ENCODE measurements around the gene ERN1. TPM values are rescaled to one million over a fixed set of nuclear protein-coding genes. Genes with fewer than 3 reads are reported as not detected.

ERN1 gene
- total RNA-seq, 1 experiment from 2014 or later = 14.0 TPM

DNA sequence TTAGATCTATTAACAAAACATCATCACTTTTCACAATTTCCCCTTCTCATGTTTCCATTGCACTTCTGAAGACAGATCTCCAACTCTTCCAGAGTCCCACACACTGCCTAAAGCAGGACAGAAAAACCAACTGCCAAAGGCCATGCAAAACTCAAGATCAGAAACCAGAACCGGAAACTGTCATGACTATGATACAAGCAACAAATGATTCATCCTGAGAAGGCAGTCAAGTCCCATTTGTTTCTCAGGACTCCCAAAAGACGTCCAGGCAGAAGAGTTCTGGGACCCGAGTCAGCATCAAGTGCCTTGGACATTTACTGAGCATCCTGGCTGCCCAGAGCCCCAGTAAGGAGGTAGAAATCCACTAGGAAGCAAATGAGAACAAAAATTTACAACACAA lies 38.8 kb downstream of the ERN1 start:
- no peak for DNase-seq (ENCODE audit: extremely low read depth, low read depth)

DNA sequence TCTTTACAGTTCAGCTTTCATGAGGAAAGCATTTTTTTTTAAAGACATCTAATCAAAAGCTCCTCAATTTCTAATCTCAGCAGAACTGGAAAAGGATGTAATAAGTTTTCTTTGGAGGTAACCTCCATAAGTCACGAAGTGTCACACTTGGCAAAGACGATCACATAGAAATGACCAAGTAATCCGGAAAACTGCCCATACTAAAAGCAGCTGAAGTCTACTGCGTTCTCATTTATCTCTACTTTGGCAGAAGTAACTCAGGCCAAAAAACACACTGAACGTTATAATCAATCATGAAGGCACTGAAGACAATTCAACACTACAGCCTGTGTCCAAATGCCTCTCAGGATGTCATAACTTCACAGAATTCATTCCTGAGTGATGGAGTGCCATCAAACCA lies 39.8 kb downstream of the ERN1 start:
- no peak for DNase-seq (ENCODE audit: extremely low read depth, low read depth)

DNA sequence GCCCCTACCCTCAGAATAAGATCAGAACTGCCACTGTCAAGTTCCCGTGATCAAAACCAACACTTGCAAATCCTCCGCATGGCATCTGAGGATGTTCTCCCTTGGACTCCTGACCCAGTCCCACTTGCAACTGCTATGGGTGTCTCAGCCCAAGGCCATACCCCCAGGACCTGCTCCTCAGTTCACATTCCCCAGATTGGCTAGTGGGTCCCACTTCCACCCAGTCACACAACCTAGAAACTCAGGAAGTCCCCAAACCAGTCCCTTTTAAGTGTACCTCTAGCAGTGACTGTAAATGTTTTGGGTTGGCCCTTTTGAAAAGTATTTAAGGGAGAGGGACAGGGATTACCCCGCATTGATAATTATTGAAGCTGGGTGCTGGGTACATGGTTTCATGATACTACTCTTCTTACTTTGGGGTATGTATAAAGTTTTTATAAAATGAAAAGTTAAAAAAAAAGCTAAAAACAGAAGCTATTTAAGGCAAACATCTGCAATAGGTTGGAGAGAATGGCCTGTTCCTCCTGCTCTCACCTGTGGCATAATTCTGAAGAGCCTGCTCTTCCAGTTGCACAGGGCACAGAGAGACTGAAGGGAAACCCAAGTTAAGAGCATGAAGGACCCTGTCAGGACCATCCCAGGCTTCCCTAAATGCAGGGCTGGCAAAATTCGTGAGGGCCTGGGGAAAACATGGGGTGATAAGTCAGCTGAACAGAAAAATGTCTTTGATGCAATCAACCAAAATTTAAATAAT lies 42.5 kb downstream of the ERN1 start:
- no peak for DNase-seq (ENCODE audit: extremely low read depth, low read depth)

DNA sequence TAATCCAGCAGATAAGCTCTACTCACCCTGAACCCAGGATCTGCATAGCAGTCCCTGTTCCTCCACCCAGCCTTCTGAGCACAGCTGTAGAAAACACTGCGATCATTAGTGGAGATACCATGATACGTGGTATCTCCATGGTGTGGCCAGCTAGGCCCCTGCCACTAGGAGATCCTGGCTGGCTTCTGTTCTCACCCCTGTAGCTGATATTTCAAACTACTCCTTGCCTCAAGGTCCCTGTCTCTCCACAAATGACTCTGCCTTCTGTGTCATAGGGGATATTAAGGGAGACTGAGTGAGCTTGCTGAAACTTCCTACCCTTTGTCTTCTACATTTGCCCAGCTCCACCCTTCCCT lies 44.3 kb downstream of the ERN1 start:
- no peak for DNase-seq (ENCODE audit: extremely low read depth, low read depth)

DNA sequence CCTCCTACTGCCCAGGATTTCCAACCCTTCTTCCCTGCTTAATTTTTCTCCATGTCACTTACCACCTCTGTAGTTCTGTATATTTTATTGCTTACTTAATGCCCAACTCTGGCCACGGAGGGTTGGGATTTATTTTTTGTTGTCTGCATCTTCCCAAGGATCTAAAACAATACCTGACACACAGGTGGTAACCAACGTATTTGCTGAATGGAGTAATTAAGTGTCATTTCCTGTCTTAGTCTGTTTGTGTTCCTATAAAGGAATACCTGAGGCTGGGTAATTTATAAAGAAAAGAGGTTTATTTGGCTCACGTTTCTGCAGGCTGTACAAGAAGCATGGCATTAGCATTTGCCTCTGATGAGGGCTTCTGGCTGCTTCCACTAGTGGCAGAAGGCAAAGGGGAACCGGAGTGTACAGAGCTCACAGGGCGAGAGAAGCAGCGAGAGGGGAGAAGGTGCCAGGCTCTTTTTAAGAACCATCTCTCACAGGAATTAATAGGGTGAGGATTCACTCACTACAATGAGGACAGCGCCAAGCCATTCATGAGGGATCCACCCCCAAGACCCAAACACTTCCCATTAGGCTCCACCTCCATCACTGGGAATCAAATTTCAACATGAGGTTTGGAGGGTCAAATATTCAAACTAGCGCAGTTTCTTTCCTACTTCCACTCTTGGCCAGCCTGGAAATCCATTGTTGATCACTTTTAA lies 44.8 kb downstream of the ERN1 start:
- DNase-seq (ENCODE audit: extremely low read depth, low read depth) = no peak

DNA sequence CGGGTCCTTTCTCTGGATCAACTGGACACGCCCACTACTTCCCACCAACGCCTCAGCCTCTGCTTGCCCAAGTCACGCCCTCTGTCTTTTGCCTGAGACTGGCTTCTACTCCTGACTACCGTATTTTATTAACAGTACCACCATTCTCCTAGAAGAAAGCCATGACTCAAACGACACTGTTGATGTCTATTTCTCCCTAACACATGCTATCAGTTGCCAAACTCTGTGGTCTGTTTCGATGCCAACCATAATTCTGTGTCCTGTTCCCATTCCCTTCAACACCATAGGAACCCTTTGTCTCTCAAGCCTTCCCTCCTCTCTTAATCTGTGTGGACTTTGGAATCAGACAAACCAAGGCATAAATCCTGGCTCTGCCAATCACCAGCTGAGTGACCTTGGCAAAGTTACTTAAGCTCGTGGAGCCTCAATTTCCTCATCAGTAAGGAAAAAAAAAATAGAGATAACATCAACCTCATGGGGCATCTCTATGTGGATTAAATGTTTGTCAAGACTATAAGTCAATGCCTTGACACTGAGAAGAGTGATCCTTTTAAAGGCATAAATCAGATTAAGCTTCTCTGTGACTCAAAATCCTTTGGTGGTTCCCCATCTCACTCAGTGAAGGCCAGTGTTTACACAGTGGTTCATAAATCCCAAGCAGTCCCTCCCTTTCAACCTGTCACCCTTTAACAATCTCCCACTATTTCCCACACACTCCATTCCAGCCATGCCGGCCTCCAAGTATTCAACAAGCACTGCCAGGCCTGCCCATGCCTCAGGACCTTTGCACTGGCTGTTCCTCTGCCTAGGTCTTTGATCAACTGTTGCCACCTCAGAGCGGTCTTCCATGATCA lies 45.6 kb downstream of the ERN1 start:
- DNase-seq (ENCODE audit: extremely low read depth, low read depth) = peak; percentile 54

DNA sequence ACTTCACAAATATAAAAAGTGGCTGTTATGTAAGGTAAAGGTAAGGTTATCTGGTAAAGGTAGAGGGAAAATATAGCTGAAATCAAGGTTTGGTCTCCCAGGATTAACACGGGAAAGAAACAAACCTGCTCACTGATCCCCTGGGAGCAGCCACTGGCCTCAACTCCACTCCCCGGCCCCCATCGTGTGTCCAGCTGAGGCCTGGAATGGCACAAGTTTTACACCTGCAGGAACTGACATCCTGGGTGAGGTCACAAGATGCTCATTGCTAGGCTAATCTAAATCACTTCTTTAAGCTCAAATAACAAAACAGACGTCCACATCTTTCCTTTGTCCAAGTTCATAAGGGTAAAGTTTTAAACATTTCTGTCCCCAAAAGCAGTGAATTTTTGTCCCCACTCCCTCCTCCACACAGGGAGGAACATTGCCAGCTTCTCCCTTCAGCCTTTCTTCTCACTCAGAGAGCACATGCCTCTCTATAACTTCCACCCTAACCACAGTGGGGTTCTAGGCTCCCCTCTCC lies 46.3 kb downstream of the ERN1 start:
- DNase-seq (ENCODE audit: extremely low read depth, low read depth) = no peak

DNA sequence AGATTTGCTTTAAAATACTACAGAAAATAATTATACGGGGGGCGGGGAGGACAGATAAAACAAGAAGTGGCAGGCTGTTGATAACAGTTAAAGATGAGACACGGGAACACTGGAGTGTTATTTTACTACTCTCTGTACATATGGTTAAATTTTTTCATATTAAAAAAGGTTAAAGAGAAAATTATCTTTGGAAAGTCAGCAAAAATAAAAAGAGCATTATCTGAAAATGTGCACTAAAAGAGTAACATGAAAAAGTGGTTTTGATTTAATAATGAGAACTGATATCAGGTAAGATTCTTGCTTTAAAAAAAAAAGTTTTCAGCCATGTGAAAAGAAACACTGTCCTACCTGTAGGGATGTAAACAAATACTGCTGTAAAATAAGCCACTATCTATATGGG lies 46.9 kb downstream of the ERN1 start:
- no peak for DNase-seq (ENCODE audit: extremely low read depth, low read depth)

DNA sequence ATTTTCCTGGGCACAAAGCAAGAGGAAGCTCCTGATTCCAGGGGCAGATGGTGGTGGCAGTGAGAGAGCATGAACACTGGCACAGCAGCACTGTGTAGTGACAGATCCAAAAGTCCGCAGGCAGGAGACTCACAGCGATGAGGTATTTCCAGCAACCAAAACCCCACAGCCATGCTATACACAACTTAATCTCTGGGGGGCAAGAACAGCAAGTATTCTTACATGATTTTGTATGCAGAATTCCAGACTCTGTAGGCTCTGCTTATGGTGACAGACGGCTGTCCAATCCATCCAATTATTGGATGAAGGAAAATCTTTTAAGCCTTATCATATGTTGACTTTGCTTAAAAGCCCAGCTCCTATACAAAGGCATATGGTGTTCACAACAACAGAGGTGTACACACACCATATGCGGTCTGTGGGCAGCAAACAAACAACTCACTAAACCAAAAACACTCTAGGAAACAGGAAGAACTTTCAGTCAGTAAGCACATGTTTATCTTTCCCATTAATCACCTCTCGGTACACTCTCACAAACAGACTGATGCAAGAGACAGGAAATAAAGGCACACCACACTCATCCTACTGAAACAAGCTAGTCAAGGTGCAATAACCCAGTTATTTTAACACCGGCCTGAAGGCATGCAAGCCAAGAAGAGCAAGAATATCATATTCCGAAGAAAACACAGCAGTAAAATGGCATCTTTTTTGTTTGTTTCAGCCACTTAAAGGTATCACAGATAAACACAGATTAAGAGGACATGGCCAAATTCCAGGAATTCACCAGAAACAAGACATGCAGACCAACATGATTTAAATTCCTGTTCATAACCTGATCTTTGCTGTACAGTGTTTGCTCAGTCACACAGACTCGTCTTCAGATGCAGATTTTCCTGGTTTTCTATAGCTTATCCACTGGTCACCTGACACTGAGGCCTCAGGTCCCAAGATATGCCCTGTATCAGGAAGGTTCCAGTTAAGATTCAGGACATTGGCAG lies 47.8 kb downstream of the ERN1 start:
- DNase-seq (ENCODE audit: extremely low read depth, low read depth) = peak; percentile 97

DNA sequence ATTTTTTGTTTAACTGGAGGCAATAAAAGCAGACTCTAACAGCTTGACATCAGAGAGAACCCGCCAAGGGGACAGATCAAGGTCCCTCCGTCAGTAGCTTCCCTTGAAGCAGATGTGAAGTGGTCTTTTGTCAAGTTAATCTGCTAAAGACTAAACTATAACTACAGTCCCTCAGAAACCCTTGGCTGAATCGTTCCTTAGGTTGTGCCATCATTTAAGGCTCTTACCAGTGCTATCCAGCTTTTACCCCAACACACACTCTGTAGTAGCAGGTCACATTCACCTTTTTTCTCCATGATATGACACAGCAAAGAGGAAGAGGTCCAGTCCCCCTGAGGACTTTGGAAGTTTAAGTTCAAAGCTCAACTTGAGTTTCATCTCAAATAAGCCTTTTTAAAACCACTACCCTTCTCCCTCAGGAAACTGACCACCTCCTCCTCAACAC lies 49.7 kb downstream of the ERN1 start:
- no peak for DNase-seq (ENCODE audit: extremely low read depth, low read depth)

DNA sequence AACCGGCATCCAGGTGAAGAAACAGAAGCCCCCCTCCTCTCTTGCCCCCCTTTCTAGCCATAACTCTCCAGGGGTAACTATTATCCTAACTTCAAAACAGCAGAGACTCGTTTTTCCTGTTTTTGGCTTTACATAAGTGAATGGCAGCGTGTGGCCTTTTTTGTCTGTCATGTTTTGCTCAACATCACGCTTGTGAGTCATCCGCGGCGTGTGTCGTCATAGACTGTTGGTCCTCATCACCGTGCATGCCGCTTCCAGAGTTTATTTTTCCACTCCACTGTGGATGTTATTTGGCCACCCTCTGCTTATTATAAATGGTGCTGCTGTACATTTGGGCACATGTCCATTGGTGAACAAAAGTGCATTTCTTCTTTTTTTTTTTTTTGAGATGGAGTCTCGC lies 52.6 kb downstream of the ERN1 start:
- DNase-seq (ENCODE audit: extremely low read depth, low read depth) = no peak

DNA sequence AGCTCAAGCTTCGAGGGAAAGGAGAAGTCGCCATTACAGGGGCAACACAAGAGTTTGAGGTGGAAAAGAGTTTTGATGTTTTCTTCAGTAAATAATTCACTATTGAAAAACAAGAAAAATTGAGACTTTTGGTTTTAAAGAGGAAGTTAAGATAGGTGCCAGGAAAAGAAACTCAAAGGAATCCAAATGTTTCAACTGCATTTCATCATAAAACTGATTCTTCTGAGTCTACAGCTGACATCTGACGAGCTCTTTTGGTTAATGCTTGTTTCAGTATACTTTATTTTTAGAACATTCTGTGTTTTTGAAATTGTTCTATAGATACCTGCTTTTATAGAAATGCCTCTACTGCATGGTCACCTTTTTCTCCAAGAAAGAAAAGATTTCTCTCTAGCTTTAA lies 54.0 kb downstream of the ERN1 start:
- no peak for DNase-seq (ENCODE audit: extremely low read depth, low read depth)

DNA sequence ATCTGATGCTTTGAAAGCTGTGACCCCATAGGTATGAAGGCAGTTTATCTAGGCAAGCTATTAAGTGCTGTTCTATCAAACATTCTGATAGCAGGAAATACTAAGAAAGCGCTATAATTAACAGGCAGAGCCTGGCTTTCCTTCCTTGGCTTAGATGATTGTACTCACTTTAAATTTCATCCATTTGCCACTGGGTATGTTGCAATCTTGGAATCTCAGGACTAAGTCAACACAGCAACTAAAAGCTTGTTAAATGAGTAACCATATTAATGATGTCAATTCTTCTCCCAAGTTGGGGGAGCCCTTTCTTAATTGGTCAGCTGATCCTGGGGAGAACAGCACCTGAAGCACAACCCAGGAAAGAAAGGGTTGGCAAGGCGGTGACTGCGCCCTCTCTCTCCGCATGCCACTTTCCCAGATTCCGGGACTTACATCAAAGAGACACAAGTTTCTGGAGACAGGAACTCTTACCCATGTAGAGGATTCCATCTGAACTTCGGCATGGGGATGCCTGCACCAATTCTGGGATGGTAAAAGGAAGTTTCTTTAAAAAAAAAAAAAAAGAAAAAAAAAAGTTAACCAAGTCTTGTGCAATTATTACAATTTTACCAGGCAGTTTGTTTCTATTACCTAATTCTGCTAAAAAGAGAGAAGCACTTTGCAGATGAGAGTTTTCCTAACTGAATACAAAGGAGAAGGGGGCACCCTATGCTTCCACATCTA lies 55.1 kb downstream of the ERN1 start:
- no peak for DNase-seq (ENCODE audit: extremely low read depth, low read depth)

DNA sequence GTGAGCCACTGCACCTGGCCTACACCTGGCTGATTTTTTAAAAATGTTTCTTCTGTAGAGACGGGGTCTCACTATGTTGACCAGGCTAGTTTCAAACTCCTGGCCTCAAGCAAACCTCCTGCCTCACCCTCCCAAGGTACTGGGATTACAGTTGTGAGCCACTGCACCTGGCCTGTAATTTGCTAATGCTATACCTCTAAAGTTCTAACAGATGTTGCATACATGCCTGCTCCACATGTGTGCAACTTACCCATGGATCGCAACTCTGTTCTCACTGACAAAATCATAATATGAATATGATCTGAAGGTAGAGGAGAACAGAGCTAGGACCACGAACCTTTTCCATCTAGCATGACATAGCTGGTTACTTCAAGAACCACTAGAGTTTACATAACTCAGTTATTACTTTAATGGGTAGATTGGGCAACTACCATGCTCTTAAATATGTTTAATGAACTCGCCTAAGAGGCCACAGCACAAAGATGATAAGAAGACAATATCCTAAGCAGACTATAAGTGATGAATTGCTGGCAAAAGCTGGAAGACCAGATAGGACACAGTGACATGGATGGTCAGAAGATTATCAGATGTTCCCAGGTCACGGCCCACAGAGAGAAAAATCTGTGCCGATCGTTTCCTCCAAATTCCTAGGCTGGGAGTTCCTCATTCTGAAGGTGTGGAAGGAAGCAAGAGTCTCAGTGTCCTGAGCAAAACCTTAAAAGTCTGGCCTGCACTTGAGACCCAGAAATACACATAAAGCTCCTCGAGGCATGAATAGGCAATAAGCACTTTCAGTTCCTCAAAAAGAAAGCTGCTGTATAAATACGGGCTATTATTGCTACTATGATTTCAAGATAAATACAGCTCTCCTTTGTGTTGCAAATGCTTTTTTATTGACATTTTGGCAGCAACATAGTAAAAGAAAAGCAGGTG lies 55.9 kb downstream of the ERN1 start:
- DNase-seq (ENCODE audit: extremely low read depth, low read depth) = no peak

DNA sequence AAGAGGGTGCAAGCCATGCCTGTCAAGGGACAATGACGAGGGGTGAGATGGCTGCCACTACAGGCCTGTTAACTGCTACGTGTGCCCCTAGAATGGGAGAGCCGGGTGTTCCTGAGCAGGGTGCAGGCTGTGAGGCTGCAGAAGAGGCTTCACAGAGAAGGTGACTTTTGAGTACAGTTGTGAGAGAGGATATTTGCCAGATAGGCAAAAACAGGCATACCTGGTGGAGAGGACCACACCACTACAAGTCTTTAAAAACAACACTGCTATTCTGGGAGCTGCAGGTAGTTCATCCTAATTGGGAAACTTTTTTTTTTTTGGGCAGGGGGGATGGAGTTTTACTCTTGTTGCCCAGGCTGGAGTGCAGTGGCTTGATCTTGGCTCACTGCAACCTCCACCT lies 58.8 kb downstream of the ERN1 start:
- no peak for DNase-seq (ENCODE audit: extremely low read depth, low read depth)

DNA sequence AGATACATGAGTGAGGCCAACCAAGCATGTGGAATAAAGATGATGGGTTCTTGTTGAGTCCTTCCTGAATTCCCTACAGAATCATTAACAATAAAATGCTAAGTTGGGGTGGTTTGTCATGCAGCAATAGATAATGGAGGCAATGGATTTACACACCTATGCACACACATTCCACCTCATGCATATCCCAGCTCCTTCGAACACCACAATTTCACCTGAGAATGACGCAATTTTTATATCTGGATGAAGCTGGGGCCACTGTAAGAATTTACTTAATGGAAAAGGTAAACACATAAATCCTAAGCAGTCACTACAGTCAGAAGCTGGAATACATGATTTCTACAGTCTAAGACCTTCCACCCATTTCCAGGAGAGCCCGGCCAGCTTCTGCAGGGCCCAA lies 59.7 kb downstream of the ERN1 start:
- no peak for DNase-seq (ENCODE audit: extremely low read depth, low read depth)

DNA sequence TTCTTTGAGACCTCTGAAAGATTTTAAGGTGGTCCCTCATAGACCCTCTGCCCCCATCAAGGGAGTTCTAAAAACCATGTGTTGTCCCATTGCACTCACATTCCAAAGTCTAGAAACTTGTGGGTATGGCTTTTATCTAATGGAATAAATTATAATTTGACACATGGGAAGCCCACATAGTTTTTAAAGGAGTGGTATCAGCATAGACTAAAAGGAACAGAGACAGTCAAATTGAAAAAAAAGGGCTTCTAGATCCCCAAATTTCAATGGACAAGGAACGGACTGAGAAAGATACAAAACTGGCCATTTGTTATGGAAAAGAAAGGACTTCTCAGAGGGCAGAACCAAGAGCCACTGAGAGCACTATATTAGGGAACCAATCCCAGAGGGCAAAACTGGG lies 60.8 kb downstream of the ERN1 start:
- DNase-seq (ENCODE audit: extremely low read depth, low read depth) = no peak

DNA sequence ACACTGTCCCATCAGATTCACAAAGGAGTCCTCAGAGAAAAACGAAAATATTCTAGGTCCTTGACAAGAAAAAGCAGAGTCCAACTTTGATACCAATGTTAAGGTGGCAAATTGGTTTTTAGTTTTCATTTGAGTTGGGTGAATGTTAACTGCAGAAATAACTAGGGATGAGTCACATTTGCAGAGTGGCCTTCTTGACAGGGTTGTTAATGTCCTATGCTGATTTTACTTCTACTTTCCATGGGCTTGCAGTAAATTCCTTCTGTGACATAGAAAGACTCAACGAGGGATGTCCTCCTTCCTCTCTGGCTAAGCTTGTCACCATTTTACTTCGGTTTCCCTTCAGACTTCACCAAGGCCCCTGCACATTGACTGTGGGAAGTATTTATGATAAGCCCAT lies 62.3 kb downstream of the ERN1 start:
- DNase-seq (ENCODE audit: extremely low read depth, low read depth) = no peak
